ENCODE measurements around the gene CLEC16A.

The CLEC16A gene

DNA sequence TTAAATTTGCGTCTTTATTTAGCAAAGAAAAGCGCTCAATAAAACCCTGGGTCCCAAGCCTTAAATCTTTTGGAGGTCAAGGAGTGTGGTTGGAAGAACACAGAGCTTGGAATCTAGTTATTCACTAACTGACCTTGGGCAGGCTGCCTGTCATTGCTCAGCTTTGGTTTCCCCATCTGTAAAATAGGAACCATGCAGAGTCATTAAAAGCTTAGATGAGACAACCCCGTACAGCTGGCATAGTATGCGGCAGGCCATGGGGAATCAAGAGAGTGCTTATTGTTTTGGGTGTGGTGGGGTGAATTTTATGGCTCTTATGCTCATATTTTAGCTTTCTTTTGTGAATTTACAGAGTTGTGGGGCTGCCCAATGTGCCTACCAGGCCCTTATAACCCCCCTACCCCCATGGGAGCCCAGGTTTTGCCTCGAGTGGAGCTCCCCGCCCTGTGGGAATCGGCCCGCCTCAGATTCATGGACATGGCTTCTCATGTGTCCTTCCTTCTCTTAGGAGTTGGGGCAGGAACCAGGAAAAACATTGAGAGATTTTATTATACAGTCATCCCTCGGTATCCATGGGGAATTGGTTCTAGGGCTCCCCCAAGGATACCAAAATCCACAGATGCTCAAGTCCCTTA, 113.5 kb downstream of the CLEC16A start:
- H3K4me3 ChIP-seq (ENCODE audit: low read depth, low read length), result no peak overlapping the region
- in situ Hi-C loops (cut with HindIII; ENCODE audit: low sequenced_read_pairs), result loop anchor here (25.0 kb wide), 1 partner anchor 304 kb away; no protein-coding TSS in a partner anchor
- no peak for TF ChIP-seq CTCF (IDR thresholded peaks at IDR 0.05; ENCODE audit: low read depth, low read length, missing control alignments)
- DNase-seq (ENCODE audit: low read depth), result no peak

DNA sequence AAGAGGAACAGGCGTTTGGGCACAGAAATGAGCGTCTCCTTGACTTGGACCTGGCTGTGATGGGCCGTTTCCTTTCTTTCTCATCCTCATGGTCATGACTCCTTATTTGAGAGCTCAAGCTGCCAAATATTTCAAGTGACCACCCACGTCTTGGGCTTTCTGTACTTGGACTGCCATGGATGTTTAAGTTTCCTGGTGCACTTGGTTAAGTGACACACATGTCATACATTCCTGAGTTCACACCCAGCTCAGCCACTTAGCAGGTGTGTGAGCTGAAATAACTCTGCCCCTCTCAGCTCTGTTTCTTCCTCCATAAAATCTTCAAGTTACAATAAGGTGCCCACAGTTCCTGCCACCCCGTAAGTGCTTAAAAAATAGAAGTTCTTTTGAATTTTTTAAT, 114.5 kb downstream of the CLEC16A start:
- no peak for TF ChIP-seq CTCF (IDR thresholded peaks at IDR 0.05; ENCODE audit: low read depth, low read length, missing control alignments)
- H3K4me3 ChIP-seq (ENCODE audit: low read depth, low read length), result no peak overlapping the region
- in situ Hi-C loops (cut with HindIII; ENCODE audit: low sequenced_read_pairs), result loop anchor here (25.0 kb wide), 1 partner anchor 303 kb away; no protein-coding TSS in a partner anchor
- no peak for DNase-seq (ENCODE audit: low read depth)

DNA sequence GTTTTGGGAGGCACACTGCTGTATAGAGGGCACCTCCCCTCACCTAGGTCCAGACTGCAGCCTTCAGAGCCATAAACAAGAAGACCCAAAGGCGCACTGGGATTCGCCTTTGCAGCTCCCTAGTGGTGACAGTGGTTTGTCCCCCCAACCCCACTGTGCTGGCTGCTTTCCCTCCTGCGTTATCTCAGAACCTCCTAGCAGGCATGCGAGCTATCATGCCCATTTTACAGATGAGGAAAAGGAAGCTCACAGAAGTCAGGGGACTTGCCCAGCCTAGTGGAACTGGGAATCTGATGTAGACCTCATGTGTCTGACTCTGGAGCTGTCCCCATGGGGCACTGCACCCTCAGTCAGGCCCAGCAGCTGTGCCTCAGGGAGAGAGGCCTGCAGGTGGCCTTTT, 115.2 kb downstream of the CLEC16A start:
- no peak for TF ChIP-seq CTCF (IDR thresholded peaks at IDR 0.05; ENCODE audit: low read depth, low read length, missing control alignments)
- DNase-seq (ENCODE audit: low read depth), result no peak
- in situ Hi-C loops (cut with HindIII; ENCODE audit: low sequenced_read_pairs), result loop anchor here (25.0 kb wide), 1 partner anchor 303 kb away; no protein-coding TSS in a partner anchor
- H3K4me3 ChIP-seq (ENCODE audit: low read depth, low read length), result no peak overlapping the region

- DNase-seq (ENCODE audit: low read depth), result no peak
- TF ChIP-seq CTCF (IDR thresholded peaks at IDR 0.05; ENCODE audit: low read depth, low read length, missing control alignments), result no peak
- in situ Hi-C loops (cut with HindIII; ENCODE audit: low sequenced_read_pairs), result loop anchor here (25.0 kb wide), 1 partner anchor 302 kb away; no protein-coding TSS in a partner anchor
- no peak overlapping the region for H3K4me3 ChIP-seq (ENCODE audit: low read depth, low read length)
Observed at GRCh38 chr16:11060364-11060763, 116.0 kb downstream of the CLEC16A start.

- in situ Hi-C loops (cut with HindIII; ENCODE audit: low sequenced_read_pairs), result loop anchor here (25.0 kb wide), 1 partner anchor 301 kb away; no protein-coding TSS in a partner anchor
- no peak for DNase-seq (ENCODE audit: low read depth)
- no peak overlapping the region for H3K4me3 ChIP-seq (ENCODE audit: low read depth, low read length)
- no peak for TF ChIP-seq CTCF (IDR thresholded peaks at IDR 0.05; ENCODE audit: low read depth, low read length, missing control alignments)
Observed at GRCh38 chr16:11060842-11061241, 116.5 kb downstream of the CLEC16A start.

DNA sequence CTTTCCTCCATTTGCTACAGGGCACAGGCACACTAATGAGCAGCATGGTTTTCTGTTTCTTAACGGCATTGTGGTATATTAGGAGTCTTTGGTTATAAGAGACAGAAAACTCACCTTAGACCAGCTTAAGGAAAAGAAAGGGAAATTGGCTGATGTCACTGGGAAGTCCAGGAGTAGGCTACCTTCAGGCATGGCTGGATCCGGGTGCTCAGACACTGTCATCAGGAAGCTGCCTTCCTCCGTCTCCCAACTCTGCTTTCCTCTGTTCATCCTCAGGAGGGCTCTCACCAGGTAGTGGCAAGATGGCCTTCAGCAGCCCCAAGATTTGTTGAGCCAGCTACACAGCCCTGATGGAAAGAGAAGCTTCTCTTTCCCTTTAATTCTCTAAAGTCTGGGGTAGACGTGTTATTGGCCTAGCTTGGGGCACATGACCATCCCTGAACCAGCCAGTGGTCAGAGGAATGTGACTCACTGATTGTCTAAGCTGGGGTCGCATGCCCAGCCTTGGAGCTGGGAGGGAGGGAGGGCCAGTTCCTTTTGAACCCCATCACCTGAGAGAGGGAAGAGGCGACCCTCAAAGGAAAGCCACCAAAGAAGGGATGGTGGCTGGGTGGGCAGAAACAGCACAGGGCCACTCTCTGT, 117.4 kb downstream of the CLEC16A start:
- no peak for DNase-seq (ENCODE audit: low read depth)
- no peak overlapping the region for H3K4me3 ChIP-seq (ENCODE audit: low read depth, low read length)
- in situ Hi-C loops (cut with HindIII; ENCODE audit: low sequenced_read_pairs), result loop anchor here (25.0 kb wide), 1 partner anchor 301 kb away; no protein-coding TSS in a partner anchor
- TF ChIP-seq CTCF (IDR thresholded peaks at IDR 0.05; ENCODE audit: low read depth, low read length, missing control alignments), result no peak

All from astrocyte of the cerebellum (primary cell).